IMR-90 (cell line): ENCODE results near the gene SENP6. TPM values are rescaled to one million over a fixed set of nuclear protein-coding genes. Genes with fewer than 3 reads are reported as not detected.
"Not testable (repeated sequence)": the region's sequence is repeated elsewhere in the genome, so short reads cannot be mapped to it uniquely, and the experiment has no call there.

Source experiments
- ATAC-seq: fragments of 200-7000 bp; cut with Tn5 transposase; 2 replicates; pipeline ENCODE4 v1.9.1; 2020; ENCODE audit warnings: low read depth, mild to moderate bottlenecking, moderate library complexity
- BruUV-seq: library from RNA; stranded (reverse); fragments of 400-500 nt; replicated peaks from 2 replicates; lab custom pipeline; 2021; lab: Mats Ljungman, UMichigan
- CTCF ChIA-PET: fragments of 300-600 bp; formaldehyde crosslinking; extraction: SDS; loops from one replicate; lab custom pipeline; 2021; ENCODE audit warnings: antibody characterized with exemption; lab: Yijun Ruan, JAX
- POLR2A ChIA-PET: fragments of 300-600 bp; sonication (Branson Sonifier 250); formaldehyde crosslinking; loops from one replicate; lab custom pipeline; 2022; ENCODE audit warnings: antibody characterized with exemption; ENCODE audit not compliant: unreplicated experiment; lab: Charles Lee
- DNase-seq: peaks from one replicate; pipeline ENCODE4 v3.0.0; 2013
- H2AFZ ChIP-seq: replicated peaks from 2 replicates; pipeline ENCODE3; 2013; ENCODE audit warnings: low read length, mild to moderate bottlenecking; ENCODE audit not compliant: poor library complexity
- H2AK5ac ChIP-seq: 2 replicates; pipeline ENCODE4 v1.6.1; 2013; ENCODE audit warnings: low read depth, low read length, inconsistent platforms
- H2AK9ac ChIP-seq: replicated peaks from 2 replicates; pipeline ENCODE3; 2013; ENCODE audit warnings: mild to moderate bottlenecking, low read depth, low read length, moderate library complexity; ENCODE audit not compliant: poor library complexity
- H2BK120ac ChIP-seq: 2 replicates; pipeline ENCODE4 v1.6.1; 2013; ENCODE audit warnings: low read depth, low read length, inconsistent platforms
- H2BK15ac ChIP-seq: 3 replicates; pipeline ENCODE4 v1.6.1; 2013; ENCODE audit warnings: low read depth, low read length, inconsistent platforms
- H2BK20ac ChIP-seq: 2 replicates; pipeline ENCODE4 v1.6.1; 2013; ENCODE audit warnings: low read depth, mild to moderate bottlenecking, inconsistent platforms, low read length, moderate library complexity
- H2BK5ac ChIP-seq: 2 replicates; pipeline ENCODE4 v1.6.1; 2013; ENCODE audit warnings: mild to moderate bottlenecking, low read depth, low read length, inconsistent platforms; ENCODE audit not compliant: poor library complexity, severe bottlenecking
- H3K14ac ChIP-seq: replicated peaks from 2 replicates; pipeline ENCODE4 v1.6.1; 2013; ENCODE audit warnings: low read depth, low read length, inconsistent platforms
- H3K18ac ChIP-seq: 2 replicates; pipeline ENCODE4 v1.6.1; 2013; ENCODE audit warnings: low read depth, low read length, control low read depth
- H3K23ac ChIP-seq: 2 replicates; pipeline ENCODE4 v1.6.1; 2013; ENCODE audit warnings: low read depth, low read length, inconsistent platforms
- H3K27ac ChIP-seq: 2 replicates; pipeline ENCODE4 v1.5.1; 2013; ENCODE audit warnings: mild to moderate bottlenecking, control low read depth, low read length; ENCODE audit not compliant: insufficient read depth
- H3K27me3 ChIP-seq: 2 replicates; pipeline ENCODE4 v1.6.1; 2013; ENCODE audit warnings: low read length; ENCODE audit not compliant: control insufficient read depth, insufficient read depth
- H3K36me3 ChIP-seq: 2 replicates; pipeline ENCODE4 v1.6.1; 2013; ENCODE audit warnings: low read length, mixed read lengths; ENCODE audit not compliant: control insufficient read depth, insufficient read depth
- H3K4ac ChIP-seq: 2 replicates; pipeline ENCODE4 v1.6.1; 2013; ENCODE audit warnings: low read depth, low read length, inconsistent platforms
- H3K4me1 ChIP-seq: 2 replicates; pipeline ENCODE4 v1.6.1; 2013; ENCODE audit warnings: low read length, mixed read lengths; ENCODE audit not compliant: control insufficient read depth, insufficient read depth
- H3K4me2 ChIP-seq: 2 replicates; pipeline ENCODE4 v1.6.1; 2013; ENCODE audit warnings: low read depth, mild to moderate bottlenecking, control low read depth, low read length, moderate library complexity
- H3K4me3 ChIP-seq: 2 replicates; pipeline ENCODE4 v1.5.1; 2013; ENCODE audit warnings: low read depth, mild to moderate bottlenecking, control low read depth, low read length, moderate library complexity; ENCODE audit not compliant: insufficient read depth
- H3K56ac ChIP-seq: 2 replicates; pipeline ENCODE4 v1.6.1; 2013; ENCODE audit warnings: low read length, inconsistent platforms; ENCODE audit not compliant: insufficient read depth; ENCODE audit errors: extremely low read depth
- H3K79me1 ChIP-seq, 2 experiments: 2 replicates each; pipeline ENCODE4 v1.6.1; 2013; ENCODE audit warnings: low read length in 2 of 2, inconsistent platforms in 1 of 2, low read depth in 1 of 2
- H3K9ac ChIP-seq: 2 replicates; pipeline ENCODE4 v1.6.1; 2013; ENCODE audit warnings: low read depth, low read length, control low read depth
- H3K9me1 ChIP-seq: 2 replicates; pipeline ENCODE4 v1.6.1; 2013; ENCODE audit warnings: low read length, inconsistent platforms; ENCODE audit not compliant: insufficient read depth
- H3K9me3 ChIP-seq: 2 replicates; pipeline ENCODE4 v1.6.1; 2013; ENCODE audit warnings: low read length; ENCODE audit not compliant: control insufficient read depth, insufficient read depth
- H4K20me1 ChIP-seq: 2 replicates; pipeline ENCODE4 v1.6.1; 2013; ENCODE audit warnings: low read length, inconsistent platforms; ENCODE audit not compliant: insufficient read depth
- H4K5ac ChIP-seq: 2 replicates; pipeline ENCODE4 v1.6.1; 2013; ENCODE audit warnings: mild to moderate bottlenecking, low read depth, low read length, control low read depth
- H4K8ac ChIP-seq, 2 experiments: 2 replicates each; pipeline ENCODE4 v1.6.1; 2013; ENCODE audit warnings: low read depth in 2 of 2, low read length in 2 of 2, control low read depth in 1 of 2, inconsistent platforms in 1 of 2
- H4K91ac ChIP-seq: 2 replicates; pipeline ENCODE4 v1.6.1; 2013; ENCODE audit warnings: low read depth, low read length, inconsistent platforms; ENCODE audit not compliant: insufficient read depth
- WGBS, 2 experiments: methylation state at CpG; one replicate each; pipeline versions ENCODE4 v1.1.5 to v1.1.7; 2013; ENCODE audit warnings: missing lambda C conversion rate in 2 of 2; ENCODE audit not compliant: insufficient read length in 1 of 2; ENCODE audit errors: extremely low coverage in 2 of 2; 5-methylcytosine and 5-hydroxymethylcytosine counted together
- dilution Hi-C: fragments of 300-500 bp; cut with HindIII; formaldehyde crosslinking; loops from one replicate; pipeline ENCODE4 v1.14.3; 2018; ENCODE audit warnings: low sequenced_read_pairs; ENCODE audit not compliant: unreplicated experiment
- in situ Hi-C: fragments of 300-500 bp; cut with MboI; formaldehyde crosslinking; loops from 3 replicates; pipeline ENCODE4 v1.14.3; 2019; ENCODE audit warnings: low sequenced_read_pairs, inconsistent platforms, mixed read lengths
- intact Hi-C: fragments of 100-400 bp; cut with micrococcal nuclease; formaldehyde crosslinking; loops from 2 replicates; pipeline ENCODE4 v1.10.0; 2022
- polyA plus RNA-seq, 3 experiments: library from polyadenylated mRNA; depleted of rRNA; stranded (reverse); fragments of >200 nt; gene quantifications; 2 replicates each; pipeline ENCODE4 v1.2.3, GENCODE V29; 2012; ENCODE audit warnings: low replicate concordance in 1 of 3
- total RNA-seq: library from RNA; depleted of rRNA; stranded (reverse); fragments of >200 nt; gene quantifications from 2 replicates; pipeline ENCODE4 v1.2.3, GENCODE V29; 2012

The SENP6 gene
- total and polyA plus RNA-seq, 2 of the 4 experiments (the other 2 are of a cell fraction) = 23.1 to 25.8 TPM

- no CpG with 5 or more reads among the region's 4 CpGs for WGBS, 2 experiments
Observed at GRCh38 chr6:75708334-75708733, 106.7 kb downstream of the SENP6 start.

More at GRCh38 chr6:75708334-75708733, 106.7 kb downstream of the SENP6 start:
- H3K4me2 ChIP-seq, H3K18ac ChIP-seq, DNase-seq, H2BK5ac ChIP-seq, CTCF ChIA-PET, H2BK120ac ChIP-seq, dilution Hi-C loops, H2BK15ac ChIP-seq, H2AFZ ChIP-seq, in situ Hi-C loops, H3K4me3 ChIP-seq, H3K27me3 ChIP-seq, H4K8ac ChIP-seq, H3K27ac ChIP-seq, H4K20me1 ChIP-seq, H3K9ac ChIP-seq, H3K9me1 ChIP-seq, H3K4ac ChIP-seq, H3K23ac ChIP-seq, H2AK9ac ChIP-seq, H3K9me3 ChIP-seq, BruUV-seq, H2AK5ac ChIP-seq, H4K91ac ChIP-seq, ATAC-seq, H3K56ac ChIP-seq, H3K4me1 ChIP-seq, H4K5ac ChIP-seq, H3K14ac ChIP-seq, POLR2A ChIA-PET, H2BK20ac ChIP-seq, intact Hi-C loops: not testable (repeated sequence)
- peaks cover 5 to 14% of the 10 kb centered on the region in 2 experiments; a peak in 1 of 4 replicates for H3K79me1 ChIP-seq
- H3K36me3 ChIP-seq = peaks cover 15% of the 10 kb centered on the region
